ENCODE measurements around the gene SUPT20H. TPM values are rescaled to one million over a fixed set of nuclear protein-coding genes. Genes with fewer than 3 reads are reported as not detected.

SUPT20H gene
- polyA plus RNA-seq, 3 donors: 24.7 to 39.8 (median 35.5) TPM

DNA sequence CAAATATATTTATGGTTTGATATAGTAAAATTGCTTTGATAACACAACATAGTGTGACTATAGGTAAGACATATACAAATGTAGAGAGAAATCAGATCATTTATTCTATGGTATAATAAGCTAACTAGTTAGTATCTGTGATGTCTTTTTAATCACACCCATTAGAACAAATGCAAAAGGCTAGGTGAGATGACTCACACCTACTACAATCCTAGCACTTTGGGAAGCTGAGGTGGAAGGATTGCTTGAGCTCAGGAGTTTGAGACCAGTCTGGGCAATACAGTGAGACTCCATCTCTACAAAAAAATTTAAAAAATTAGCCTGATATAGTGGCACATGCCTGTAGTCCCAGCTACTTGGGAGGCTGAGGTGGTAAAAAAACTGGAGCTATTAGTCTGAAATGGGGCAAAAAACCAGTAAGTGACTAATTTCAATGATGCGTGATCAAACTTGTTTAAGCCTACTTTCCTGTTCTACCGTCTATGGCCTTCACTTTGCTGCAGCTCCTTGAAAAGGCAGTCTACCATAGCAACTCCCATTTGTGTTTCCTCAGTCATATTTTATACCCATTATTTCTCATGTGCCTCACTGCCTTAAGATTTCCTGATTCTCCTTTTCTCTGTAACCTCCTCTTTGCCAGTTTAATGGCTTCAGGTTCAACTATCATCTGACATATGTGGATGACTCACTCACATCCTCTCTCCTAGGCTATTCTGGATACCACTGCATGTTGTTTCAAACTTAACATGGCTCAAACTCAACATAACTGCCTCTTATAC is 72.8 kb downstream of the SUPT20H start:
- Histone ChIP-seq H3K4me3 (replicated peaks in 1 of 3; ENCODE audit: low read depth in 2 of 3, low read length in 3 of 3) (no peak overlapping the region), H3K4me1 (ENCODE audit: control insufficient read depth in 1 of 2, insufficient read depth in 2 of 2, low read length in 2 of 2) (no peaks in the 10 kb centered on the region), H3K9ac (ENCODE audit: insufficient read depth, low read length, poor library complexity, severe bottlenecking) (no peak overlapping the region), H3K9me3 (replicated peaks in 1 of 2; ENCODE audit: control insufficient read depth in 1 of 2, insufficient read depth in 1 of 2, low read length in 2 of 2) (no peaks in the 10 kb centered on the region), H3K27ac (ENCODE audit: low read depth in 1 of 2, low read length in 2 of 2) (no peak overlapping the region), H2AFZ (ENCODE audit: insufficient read depth, low read depth, low read length, poor library complexity, severe bottlenecking) (no peak overlapping the region), H3K79me2 (ENCODE audit: insufficient read depth, low read length) (no peaks in the 10 kb centered on the region), H3K27me3 (ENCODE audit: control insufficient read depth in 2 of 2, insufficient read depth in 2 of 2, low read length in 2 of 2) (no peaks in the 10 kb centered on the region), H3K4me2 (replicated peaks; ENCODE audit: extremely low read depth, low read length, poor library complexity, severe bottlenecking) (no peak overlapping the region), H4K20me1 (ENCODE audit: insufficient read depth, low read length) (no peaks in the 10 kb centered on the region), H3K36me3 (replicated peaks in 1 of 2; ENCODE audit: control insufficient read depth in 1 of 2, insufficient read depth in 2 of 2, low read length in 2 of 2) (peaks cover 90 to 99% of the 10 kb centered on the region in 2 donors)
- H3K4me1 Mint-ChIP-seq: no peaks in the 10 kb centered on the region
- peaks cover 77 to 90% of the 10 kb centered on the region in 2 donors for H3K36me3 Mint-ChIP-seq
- H3K9me3 Mint-ChIP-seq: no peaks in the 10 kb centered on the region
- WGBS (ENCODE audit: insufficient coverage): 100% methylated on average over 1 of the region's 2 CpGs
- intact Hi-C loops (cut with micrococcal nuclease): loop anchor here in 1 of 2 donors (10.0 kb wide), 1 partner anchor 562 kb away; no protein-coding TSS in a partner anchor
- TF ChIP-seq, protein P1, sequence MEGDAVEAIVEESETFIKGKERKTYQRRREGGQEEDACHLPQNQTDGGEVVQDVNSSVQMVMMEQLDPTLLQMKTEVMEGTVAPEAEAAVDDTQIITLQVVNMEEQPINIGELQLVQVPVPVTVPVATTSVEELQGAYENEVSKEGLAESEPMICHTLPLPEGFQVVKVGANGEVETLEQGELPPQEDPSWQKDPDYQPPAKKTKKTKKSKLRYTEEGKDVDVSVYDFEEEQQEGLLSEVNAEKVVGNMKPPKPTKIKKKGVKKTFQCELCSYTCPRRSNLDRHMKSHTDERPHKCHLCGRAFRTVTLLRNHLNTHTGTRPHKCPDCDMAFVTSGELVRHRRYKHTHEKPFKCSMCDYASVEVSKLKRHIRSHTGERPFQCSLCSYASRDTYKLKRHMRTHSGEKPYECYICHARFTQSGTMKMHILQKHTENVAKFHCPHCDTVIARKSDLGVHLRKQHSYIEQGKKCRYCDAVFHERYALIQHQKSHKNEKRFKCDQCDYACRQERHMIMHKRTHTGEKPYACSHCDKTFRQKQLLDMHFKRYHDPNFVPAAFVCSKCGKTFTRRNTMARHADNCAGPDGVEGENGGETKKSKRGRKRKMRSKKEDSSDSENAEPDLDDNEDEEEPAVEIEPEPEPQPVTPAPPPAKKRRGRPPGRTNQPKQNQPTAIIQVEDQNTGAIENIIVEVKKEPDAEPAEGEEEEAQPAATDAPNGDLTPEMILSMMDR (IDR thresholded peaks at IDR 0.05): no peak
- no peak for DNase-seq
- H3K27me3 Mint-ChIP-seq (ENCODE audit: low read depth in 3 of 3): peaks cover 0 to 2% (median 0%) of the 10 kb centered on the region in 3 donors
- no peak overlapping the region for H3K4me3 Mint-ChIP-seq
- H3K27ac Mint-ChIP-seq: no peak overlapping the region

DNA sequence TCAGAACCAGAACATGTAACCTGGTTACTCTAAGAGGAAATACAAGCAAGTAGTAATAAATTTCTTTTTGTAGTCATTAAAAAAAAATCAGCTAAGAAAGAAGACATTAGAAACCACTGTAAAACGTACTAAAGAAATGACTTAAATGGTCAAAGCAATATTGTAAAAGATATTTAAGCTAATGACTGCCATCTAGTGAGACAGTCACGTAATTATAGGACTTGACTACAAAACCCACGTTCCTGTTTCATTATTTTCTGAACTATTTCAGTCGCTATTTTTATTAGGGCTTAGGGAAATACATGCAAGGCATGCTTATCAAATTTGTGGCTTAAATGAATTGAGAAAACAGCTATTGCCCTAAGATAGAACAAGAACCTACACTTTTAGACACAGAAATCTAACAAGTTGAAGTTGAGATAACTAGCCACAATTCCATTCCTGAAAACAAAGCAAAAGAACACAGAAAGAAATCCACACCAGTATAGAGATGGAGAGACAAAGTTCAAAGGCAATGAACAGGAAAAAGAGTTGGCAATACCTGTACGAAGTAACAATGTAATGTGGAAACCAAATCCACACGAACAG is 78.2 kb downstream of the SUPT20H start:
- DNase-seq: peak in 2 of 3 donors; percentile 24 to 35
- no peak overlapping the region for H3K4me3 ChIP-seq (replicated peaks in 1 of 3; ENCODE audit: low read depth in 2 of 3, low read length in 3 of 3)
- no peaks in the 10 kb centered on the region for H3K27me3 ChIP-seq (ENCODE audit: control insufficient read depth in 2 of 2, insufficient read depth in 2 of 2, low read length in 2 of 2)
- no peak overlapping the region for H2AFZ ChIP-seq (ENCODE audit: insufficient read depth, low read depth, low read length, poor library complexity, severe bottlenecking)
- no peaks in the 10 kb centered on the region for H3K79me2 ChIP-seq (ENCODE audit: insufficient read depth, low read length)
- no peaks in the 10 kb centered on the region for H4K20me1 ChIP-seq (ENCODE audit: insufficient read depth, low read length)
- no peaks in the 10 kb centered on the region for H3K9me3 ChIP-seq (replicated peaks in 1 of 2; ENCODE audit: control insufficient read depth in 1 of 2, insufficient read depth in 1 of 2, low read length in 2 of 2)
- H3K4me1 ChIP-seq (ENCODE audit: control insufficient read depth in 1 of 2, insufficient read depth in 2 of 2, low read length in 2 of 2): peaks cover 4 to 13% of the 10 kb centered on the region in 2 donors
- H3K36me3 ChIP-seq (replicated peaks in 1 of 2; ENCODE audit: control insufficient read depth in 1 of 2, insufficient read depth in 2 of 2, low read length in 2 of 2): peaks cover 41 to 53% of the 10 kb centered on the region in 2 donors
- Mint-ChIP-seq H3K4me1 (peaks cover 16% of the 10 kb centered on the region), H3K36me3 (peaks cover 33 to 63% of the 10 kb centered on the region in 2 donors), H3K4me3 (no peak overlapping the region), H3K27me3 (ENCODE audit: low read depth in 3 of 3) (peaks cover 0 to 2% (median 0%) of the 10 kb centered on the region in 3 donors), H3K9me3 (no peaks in the 10 kb centered on the region), H3K27ac (peak overlapping the region in 1 of 7 donors; percentile 37)
- intact Hi-C loops (cut with micrococcal nuclease): loop anchor here in 1 of 2 donors (10.0 kb wide), 1 partner anchor 556 kb away; no protein-coding TSS in a partner anchor
- TF ChIP-seq, protein P1 (IDR thresholded peaks at IDR 0.05): peak; percentile 63
- no peak overlapping the region for H3K27ac ChIP-seq (ENCODE audit: low read depth in 1 of 2, low read length in 2 of 2)
- WGBS (ENCODE audit: insufficient coverage): 100% methylated on average over 2 of the region's 6 CpGs
- no peak overlapping the region for H3K9ac ChIP-seq (ENCODE audit: insufficient read depth, low read length, poor library complexity, severe bottlenecking)
- no peak overlapping the region for H3K4me2 ChIP-seq (replicated peaks; ENCODE audit: extremely low read depth, low read length, poor library complexity, severe bottlenecking)
